Neuronal stem cell (in vitro differentiated cells): ENCODE measurements around the gene PTDSS2.

Experiments
- DNase-seq: peaks from one replicate; pipeline ENCODE4 v3.0.0-alpha.2; 2013; ENCODE audit warnings: low spot score
- H2AFZ ChIP-seq: one replicate; pipeline ENCODE4 v1.6.1; 2013; ENCODE audit warnings: mild to moderate bottlenecking, low read length, inconsistent platforms
- H2AK5ac ChIP-seq: 2 replicates; pipeline ENCODE4 v1.6.1; 2013; ENCODE audit warnings: low read depth, mild to moderate bottlenecking, inconsistent platforms, low read length, moderate library complexity, mixed read lengths
- H2BK120ac ChIP-seq: 2 replicates; pipeline ENCODE4 v1.6.1; 2013; ENCODE audit warnings: low read depth, mild to moderate bottlenecking, inconsistent platforms, low read length, moderate library complexity, mixed read lengths
- H2BK12ac ChIP-seq: one replicate; pipeline ENCODE4 v1.6.1; 2013; ENCODE audit warnings: low read length, inconsistent platforms
- H2BK15ac ChIP-seq: 2 replicates; pipeline ENCODE4 v1.6.1; 2013; ENCODE audit warnings: mild to moderate bottlenecking, low read length, inconsistent platforms, mixed read lengths
- H2BK5ac ChIP-seq: one replicate; pipeline ENCODE4 v1.6.1; 2013; ENCODE audit warnings: inconsistent platforms, mild to moderate bottlenecking, low read length, moderate library complexity
- H3K14ac ChIP-seq: one replicate; pipeline ENCODE4 v1.6.1; 2013; ENCODE audit warnings: low read length, inconsistent platforms
- H3K18ac ChIP-seq: 2 replicates; pipeline ENCODE4 v1.6.1; 2013; ENCODE audit warnings: low read length, inconsistent platforms
- H3K23ac ChIP-seq: 2 replicates; pipeline ENCODE4 v1.6.1; 2013; ENCODE audit warnings: low read depth, mild to moderate bottlenecking, mixed read lengths, low read length, inconsistent platforms; ENCODE audit not compliant: poor library complexity
- H3K27ac ChIP-seq: replicated peaks from 3 replicates; pipeline ENCODE4 v1.5.1; 2013; ENCODE audit warnings: low read length, inconsistent platforms
- H3K27me3 ChIP-seq, 3 experiments: 2 replicates each; pipeline ENCODE4 v1.6.1; 2013; ENCODE audit warnings: low read length in 3 of 3, mild to moderate bottlenecking in 2 of 3, inconsistent platforms in 1 of 3, low read depth in 1 of 3, mixed read lengths in 1 of 3, moderate library complexity in 1 of 3; ENCODE audit not compliant: control insufficient read depth in 3 of 3, insufficient read depth in 3 of 3
- H3K36me3 ChIP-seq, 2 donors: replicated peaks in 1 of 2; 2 replicates each; pipeline ENCODE4 v1.6.1; 2013; ENCODE audit warnings: low read length in 2 of 2; ENCODE audit not compliant: control insufficient read depth in 2 of 2, insufficient read depth in 2 of 2
- H3K4ac ChIP-seq: 2 replicates; pipeline ENCODE4 v1.6.1; 2013; ENCODE audit warnings: inconsistent platforms, mild to moderate bottlenecking, low read length, moderate library complexity
- H3K4me1 ChIP-seq, 2 donors: 1 replicate in 1 of 2; 2 replicates in 1 of 2; pipeline ENCODE4 v1.6.1; 2013; ENCODE audit warnings: low read length in 2 of 2, low read depth in 1 of 2; ENCODE audit not compliant: control insufficient read depth in 2 of 2, insufficient read depth in 1 of 2
- H3K4me2 ChIP-seq: one replicate; pipeline ENCODE4 v1.6.1; 2013; ENCODE audit warnings: mild to moderate bottlenecking, low read length, inconsistent platforms; ENCODE audit not compliant: insufficient read depth, poor library complexity, severe bottlenecking
- H3K4me3 ChIP-seq, 2 donors: 2 replicates each; pipeline ENCODE4 v1.5.1; 2013; ENCODE audit warnings: low read length in 2 of 2, mild to moderate bottlenecking in 2 of 2, inconsistent platforms in 1 of 2, moderate library complexity in 1 of 2
- H3K79me1 ChIP-seq: one replicate; pipeline ENCODE4 v1.6.1; 2013; ENCODE audit warnings: low read depth, mild to moderate bottlenecking, inconsistent platforms, low read length, moderate library complexity
- H3K9ac ChIP-seq: one replicate; pipeline ENCODE4 v1.6.1; 2013; ENCODE audit warnings: mild to moderate bottlenecking, low read depth, low read length, inconsistent platforms; ENCODE audit not compliant: poor library complexity
- H3K9me3 ChIP-seq, 2 donors: replicated peaks in 1 of 2; 2 replicates each; pipeline versions ENCODE3 to v1.6.1; 2013; ENCODE audit warnings: low read length in 2 of 2, mild to moderate bottlenecking in 2 of 2, inconsistent platforms in 1 of 2, low read depth in 1 of 2, mixed read lengths in 1 of 2, moderate library complexity in 1 of 2; ENCODE audit not compliant: control insufficient read depth in 2 of 2, insufficient read depth in 1 of 2
- H4K8ac ChIP-seq: one replicate; pipeline ENCODE4 v1.6.1; 2013; ENCODE audit warnings: low read depth, mild to moderate bottlenecking, inconsistent platforms, low read length, moderate library complexity
- H4K91ac ChIP-seq: one replicate; pipeline ENCODE4 v1.6.1; 2013; ENCODE audit warnings: low read length, low read depth, mild to moderate bottlenecking, inconsistent platforms; ENCODE audit not compliant: poor library complexity
- WGBS, 2 donors: extraction: QIAGEN DNeasy Blood & Tissue Kit; methylation state at CpG; one replicate each; pipeline ENCODE4 v1.1.7; 2013; ENCODE audit warnings: missing lambda C conversion rate in 2 of 2, mixed read lengths in 1 of 2; ENCODE audit not compliant: insufficient read length in 2 of 2, insufficient replicate concordance in 1 of 2; ENCODE audit errors: extremely low coverage in 2 of 2; 5-methylcytosine and 5-hydroxymethylcytosine counted together

Gene PTDSS2

GRCh38 chr11:408154-409007 lies 41.7 kb upstream of the PTDSS2 start:
- H3K79me1 ChIP-seq: peaks cover 2% of the 10 kb centered on the region
- peak overlapping the region; percentile 16 for H3K18ac ChIP-seq
- H2AFZ ChIP-seq: no peak overlapping the region
- DNase-seq: no peak
- no peak overlapping the region for H3K4me3 ChIP-seq
- H3K27ac ChIP-seq: no peak overlapping the region
- WGBS, 2 donors: no CpG with 5 or more reads among the region's 15 CpGs
- H3K9me3 ChIP-seq: peaks cover 0 to 2% of the 10 kb centered on the region in 2 donors
- no peaks in the 10 kb centered on the region for H3K36me3 ChIP-seq
- no peak overlapping the region for H3K23ac ChIP-seq
- H2BK12ac ChIP-seq: peak overlapping the region; percentile 60
- peaks cover 0 to 26% (median 5%) of the 10 kb centered on the region in 3 experiments for H3K27me3 ChIP-seq
- H4K8ac ChIP-seq: no peak overlapping the region
- no peak overlapping the region for H3K14ac ChIP-seq
- H4K91ac ChIP-seq: no peak overlapping the region
- H2AK5ac ChIP-seq: peak overlapping the region; percentile 91
- H3K4me2 ChIP-seq: no peak overlapping the region
- H2BK5ac ChIP-seq: no peak overlapping the region
- H3K9ac ChIP-seq: no peak overlapping the region
- H2BK15ac ChIP-seq: peak overlapping the region; percentile 30
- H2BK120ac ChIP-seq: no peak overlapping the region
- peaks cover 0 to 3% of the 10 kb centered on the region in 2 donors for H3K4me1 ChIP-seq
- no peak overlapping the region for H3K4ac ChIP-seq

DNA sequence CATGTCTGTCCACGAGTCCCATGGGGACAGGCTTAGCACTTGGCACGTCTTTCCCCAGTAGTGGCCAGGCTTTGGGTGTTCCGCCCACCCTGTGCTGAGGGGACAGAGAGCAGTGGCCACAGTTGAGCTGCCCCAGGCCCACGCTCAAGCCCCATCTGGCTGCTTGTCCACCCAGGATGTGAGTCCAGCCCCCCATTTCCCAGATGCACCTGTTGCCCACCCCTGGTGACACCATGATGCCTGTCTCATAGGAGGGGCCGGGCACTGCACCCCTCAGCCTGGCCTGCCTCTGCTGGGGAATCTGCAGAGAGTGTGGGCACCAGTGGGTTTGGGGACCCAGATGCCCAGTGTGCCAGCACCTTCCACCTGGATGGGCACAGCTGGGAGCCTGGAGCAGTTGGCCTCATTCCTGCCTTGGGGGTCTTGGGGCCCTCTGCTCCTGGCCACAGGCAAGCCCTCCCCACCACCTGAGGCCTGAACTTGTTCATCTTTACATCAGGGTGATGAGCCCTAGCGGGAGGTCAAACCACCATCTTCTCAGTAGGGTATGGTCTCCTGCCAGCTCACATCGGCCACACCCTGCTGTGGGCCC lies 41.0 kb upstream of the PTDSS2 start:
- H3K18ac ChIP-seq: no peak overlapping the region
- H2AFZ ChIP-seq: no peak overlapping the region
- H2BK12ac ChIP-seq: peak overlapping the region; percentile 60
- no peak overlapping the region for H3K23ac ChIP-seq
- H3K79me1 ChIP-seq: peaks cover 2% of the 10 kb centered on the region
- H2AK5ac ChIP-seq: peak overlapping the region; percentile 81
- no peak overlapping the region for H4K91ac ChIP-seq
- H3K9ac ChIP-seq: no peak overlapping the region
- H3K4me3 ChIP-seq: no peak overlapping the region
- H3K36me3 ChIP-seq: no peaks in the 10 kb centered on the region
- WGBS, 2 donors: no CpG with 5 or more reads among the region's 7 CpGs
- no peak overlapping the region for H3K4me2 ChIP-seq
- H3K14ac ChIP-seq: no peak overlapping the region
- DNase-seq: no peak
- H3K27ac ChIP-seq: no peak overlapping the region
- H3K27me3 ChIP-seq: peaks cover 0 to 28% (median 6%) of the 10 kb centered on the region in 3 experiments
- no peak overlapping the region for H2BK5ac ChIP-seq
- H4K8ac ChIP-seq: no peak overlapping the region
- H3K4ac ChIP-seq: no peak overlapping the region
- peaks cover 0 to 2% of the 10 kb centered on the region in 2 donors for H3K9me3 ChIP-seq
- H2BK120ac ChIP-seq: no peak overlapping the region
- H2BK15ac ChIP-seq: no peak overlapping the region
- H3K4me1 ChIP-seq: peaks cover 0 to 3% of the 10 kb centered on the region in 2 donors

DNA sequence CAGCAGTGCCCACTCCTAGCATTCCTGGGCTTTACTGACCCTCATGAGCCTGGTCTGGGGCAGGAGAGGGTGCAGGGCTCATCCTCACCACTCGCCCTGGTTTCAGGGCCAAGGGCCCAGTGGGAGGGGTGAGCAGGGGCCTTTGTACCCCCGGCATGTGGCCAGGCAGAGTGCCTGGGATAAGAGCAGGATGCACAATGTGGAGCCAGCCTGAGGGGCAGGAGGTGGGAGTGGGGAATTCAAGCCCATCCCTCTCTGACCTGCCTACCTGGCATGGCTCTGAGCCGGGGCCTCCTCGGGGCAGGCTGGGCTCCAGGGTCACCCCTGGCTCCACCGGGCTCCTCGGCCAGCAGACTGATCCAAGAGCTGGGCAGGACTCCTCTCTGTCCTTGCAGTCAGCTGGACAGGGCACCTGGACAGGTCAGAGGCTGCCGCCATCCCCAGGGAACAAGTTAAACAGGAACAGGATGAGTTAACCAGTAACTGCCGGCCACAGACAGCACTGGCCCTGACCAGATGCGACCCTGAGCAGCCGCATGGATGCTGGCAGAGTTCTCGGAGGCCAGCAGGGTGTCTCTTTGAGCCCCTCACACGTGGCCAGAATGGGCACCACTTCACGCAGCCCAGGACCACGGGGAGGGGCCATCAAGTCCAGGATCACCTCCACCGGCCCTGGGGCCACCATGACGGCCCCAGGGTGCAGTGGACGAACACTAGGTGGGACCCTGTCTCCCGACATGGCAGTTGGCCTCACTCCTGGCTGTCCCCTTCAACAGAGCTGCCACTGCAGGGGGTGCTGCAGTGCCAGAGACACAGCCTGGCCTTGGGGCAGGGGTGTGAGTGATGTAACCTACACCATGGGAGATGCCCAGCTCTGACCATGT lies 40.2 kb upstream of the PTDSS2 start:
- H2BK5ac ChIP-seq: no peak overlapping the region

More for the DNA sequence above, 40.2 kb upstream of the PTDSS2 start:
- H3K36me3 ChIP-seq: no peaks in the 10 kb centered on the region
- peaks cover 0 to 4% of the 10 kb centered on the region in 2 donors for H3K9me3 ChIP-seq
- H2BK15ac ChIP-seq: peak overlapping the region; percentile 81
- peaks cover 2% of the 10 kb centered on the region for H3K79me1 ChIP-seq
- H3K18ac ChIP-seq: peak overlapping the region; percentile 83
- H3K23ac ChIP-seq: no peak overlapping the region
- no peak for DNase-seq
- peak overlapping the region; percentile 88 for H2AK5ac ChIP-seq
- H3K4ac ChIP-seq: no peak overlapping the region
- WGBS, 2 donors: no CpG with 5 or more reads among the region's 18 CpGs
- H3K4me3 ChIP-seq: no peak overlapping the region
- H3K27me3 ChIP-seq: peaks cover 0 to 34% (median 11%) of the 10 kb centered on the region in 3 experiments
- peaks cover 0 to 3% of the 10 kb centered on the region in 2 donors for H3K4me1 ChIP-seq
- H3K4me2 ChIP-seq: no peak overlapping the region
- H2AFZ ChIP-seq: no peak overlapping the region
- no peak overlapping the region for H3K14ac ChIP-seq
- H3K9ac ChIP-seq: peak overlapping the region; percentile 71
- no peak overlapping the region for H2BK12ac ChIP-seq
- H4K8ac ChIP-seq: no peak overlapping the region
- no peak overlapping the region for H2BK120ac ChIP-seq
- H3K27ac ChIP-seq: no peak overlapping the region
- H4K91ac ChIP-seq: no peak overlapping the region
